Stimulated activated CD4-positive, alpha-beta T cell treated with anti-CD3 and anti-CD28 coated beads, TNF-alpha, amount 100 ng/mL, for 4 hours (primary cell): ENCODE results near the gene FHAD1.

ENCODE experiments used
- DNase-seq, 3 experiments: peaks; one replicate each; pipeline ENCODE4 v3.0.0-alpha.2; 2020; ENCODE audit warnings: low read depth in 3 of 3

Gene FHAD1

DNA sequence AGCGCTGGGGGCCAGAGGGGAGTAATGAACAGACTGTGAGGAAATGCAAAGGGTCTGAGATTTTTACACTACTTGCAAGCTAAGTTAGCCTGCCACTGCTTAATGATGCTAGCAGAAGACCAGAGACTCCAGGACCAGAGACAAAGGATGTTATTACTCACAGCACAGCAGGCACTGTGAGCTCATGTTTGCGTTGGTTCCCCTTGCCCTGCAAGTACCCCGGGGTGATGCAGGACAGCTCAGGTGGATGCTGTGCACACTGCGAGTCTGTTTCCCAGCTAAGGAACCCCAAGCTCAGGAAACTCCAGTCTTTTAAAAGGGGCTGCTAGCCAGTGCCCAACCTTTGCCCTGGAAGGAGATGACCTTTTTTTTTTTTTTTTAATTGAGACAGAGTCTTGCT lies 1.2 kb downstream of the FHAD1 start:
- DNase-seq, result no peak

DNA sequence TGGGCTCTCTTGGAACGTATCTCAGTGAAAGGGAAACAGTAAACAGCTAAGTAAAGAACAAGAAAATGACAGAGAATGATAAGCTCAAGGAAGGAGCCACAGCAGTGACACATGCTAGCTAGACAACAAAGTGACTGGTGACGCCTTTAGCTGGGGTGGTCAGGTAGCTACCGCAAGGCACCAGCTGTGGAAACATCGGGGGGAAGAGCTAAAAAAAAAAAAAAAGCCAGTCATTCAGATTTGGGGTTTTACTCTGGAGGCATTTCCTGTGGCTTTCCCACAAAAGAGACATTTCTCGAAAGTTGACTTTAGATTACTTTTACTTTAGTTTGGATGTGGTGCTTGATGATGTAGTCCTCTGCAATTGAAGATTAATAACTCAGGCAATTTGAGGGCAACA lies 2.1 kb downstream of the FHAD1 start:
- peak in 2 of 3 experiments; percentile 15 to 25 for DNase-seq

DNA sequence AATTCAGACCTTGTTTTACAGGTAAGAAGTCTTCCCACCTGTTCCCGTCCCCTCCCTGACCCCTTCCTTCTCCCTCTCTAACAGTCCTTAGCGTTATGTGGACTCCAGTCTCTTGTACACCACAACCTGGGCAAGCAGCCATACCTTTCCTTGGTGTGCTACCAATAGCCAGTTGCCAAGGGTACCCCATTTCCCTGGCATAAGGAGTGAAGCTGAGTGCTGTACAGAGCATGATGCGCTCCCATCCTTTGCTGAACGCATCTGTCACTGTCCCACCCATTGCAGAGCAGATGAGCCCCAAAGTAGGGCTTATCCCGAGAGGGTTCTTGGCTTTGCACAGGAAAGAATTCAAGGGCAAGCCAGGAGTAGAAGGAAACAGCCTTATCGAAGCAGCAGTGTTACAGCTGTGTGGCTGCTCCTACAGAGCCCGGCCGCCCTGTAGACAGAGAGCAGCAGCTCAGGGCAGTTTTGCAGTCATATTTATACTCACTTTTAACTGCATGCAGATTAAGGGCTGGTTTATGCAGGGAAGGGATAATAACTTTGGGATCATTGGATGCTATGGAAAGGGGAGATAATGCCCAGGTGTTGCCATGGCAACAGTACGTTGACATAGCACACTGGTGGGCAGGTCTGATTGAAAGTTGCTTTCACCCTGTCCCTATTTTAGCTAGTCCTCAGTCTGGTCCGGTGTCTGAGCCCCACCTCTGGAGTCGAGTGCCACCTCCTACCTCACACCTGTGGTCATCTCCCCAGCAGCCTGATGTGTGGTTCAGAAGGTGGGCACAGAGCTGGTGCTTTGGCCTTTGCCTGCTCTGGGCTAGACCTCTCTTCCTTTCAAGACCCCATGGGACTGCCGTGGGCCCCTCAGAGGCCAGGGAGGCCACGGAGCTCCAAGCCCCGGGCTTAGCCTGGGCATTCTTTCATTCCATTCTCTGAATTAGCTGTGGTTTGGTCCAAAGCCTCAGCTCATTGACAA lies 5.1 kb downstream of the FHAD1 start:
- no peak for DNase-seq

DNA sequence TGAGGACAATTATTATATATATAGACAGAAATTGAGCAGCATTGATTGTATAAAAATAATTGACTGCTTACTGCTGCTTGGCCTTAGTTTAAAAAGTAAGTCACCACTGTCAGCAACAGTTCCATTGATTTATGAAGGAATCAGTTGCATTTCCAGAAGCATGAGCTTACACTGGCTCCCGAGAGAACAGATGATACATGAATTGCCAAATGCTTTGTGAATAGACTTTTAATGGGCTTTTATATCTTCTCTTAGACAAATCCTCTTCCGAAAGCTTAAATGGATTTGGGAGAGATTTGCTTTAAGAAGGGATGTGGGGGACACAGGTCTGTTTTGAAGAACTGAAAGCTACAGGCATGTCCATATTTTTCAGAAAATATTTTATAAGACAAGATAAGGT lies 7.5 kb downstream of the FHAD1 start:
- no peak for DNase-seq

DNA sequence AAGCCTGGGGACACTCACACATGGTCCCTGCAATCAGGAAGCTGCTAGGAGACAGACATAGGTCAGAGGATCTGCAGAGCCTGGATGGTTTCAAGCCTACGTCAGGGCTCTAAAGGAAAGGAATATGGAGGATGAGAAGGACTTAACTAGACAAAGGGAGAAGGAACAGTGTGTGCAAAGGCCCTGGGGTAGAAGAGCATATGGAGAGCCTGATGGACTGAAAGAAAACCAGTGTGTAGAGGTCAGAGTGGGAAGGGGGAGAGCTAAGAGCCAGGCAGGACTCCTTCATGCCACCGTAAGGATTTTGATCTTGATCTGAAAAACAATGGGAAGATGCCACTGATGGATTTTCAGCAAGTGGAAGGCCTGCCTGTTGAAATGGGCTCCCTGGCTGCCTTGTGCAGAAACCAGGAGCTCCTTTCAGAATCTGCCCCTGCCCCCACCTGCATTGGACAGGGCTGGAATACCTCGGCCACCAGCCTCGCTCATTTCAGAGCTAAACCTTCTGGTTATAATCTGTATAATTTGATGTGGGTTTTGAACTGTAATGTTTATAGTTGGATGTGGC lies 8.6 kb downstream of the FHAD1 start:
- no peak for DNase-seq

DNA sequence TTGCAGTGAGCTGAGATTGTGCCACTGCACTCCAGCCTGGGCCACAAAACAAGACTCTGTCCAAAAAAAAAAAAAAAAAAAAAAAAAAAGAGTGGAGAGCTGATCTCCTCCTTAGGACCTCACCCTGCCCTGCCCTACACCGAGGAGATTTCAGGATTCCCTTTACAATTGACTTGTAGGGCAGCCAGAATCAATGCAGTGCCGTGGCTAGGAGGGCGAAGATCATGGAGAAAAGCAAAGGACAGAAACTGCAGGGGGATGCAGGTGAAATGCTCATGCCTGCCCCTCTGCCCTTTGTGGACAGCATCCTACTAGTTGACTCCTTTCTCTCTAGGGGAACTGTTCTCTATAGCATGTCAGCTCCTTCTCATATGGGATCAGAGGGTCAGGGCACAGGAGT lies 9.6 kb downstream of the FHAD1 start:
- no peak for DNase-seq

DNA sequence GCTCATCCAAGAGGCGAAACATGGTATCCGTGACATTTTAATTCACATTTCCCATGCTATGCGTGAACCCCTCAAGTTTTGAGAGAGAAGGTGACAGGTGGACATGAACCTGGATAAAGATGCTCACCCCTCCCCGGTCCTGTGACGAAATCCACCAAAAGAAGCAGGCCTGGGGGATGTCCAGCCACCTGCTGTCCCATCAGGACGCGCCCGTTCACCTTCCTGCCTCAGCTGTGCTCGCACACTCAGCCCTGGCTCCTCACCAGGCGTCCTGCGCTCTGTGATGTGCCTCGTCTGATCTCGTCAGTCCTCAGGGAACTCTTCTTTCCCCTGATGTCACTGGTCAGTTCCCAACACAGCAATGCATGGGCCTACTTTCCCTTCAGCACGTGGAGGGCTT lies 10.3 kb downstream of the FHAD1 start:
- no peak for DNase-seq

DNA sequence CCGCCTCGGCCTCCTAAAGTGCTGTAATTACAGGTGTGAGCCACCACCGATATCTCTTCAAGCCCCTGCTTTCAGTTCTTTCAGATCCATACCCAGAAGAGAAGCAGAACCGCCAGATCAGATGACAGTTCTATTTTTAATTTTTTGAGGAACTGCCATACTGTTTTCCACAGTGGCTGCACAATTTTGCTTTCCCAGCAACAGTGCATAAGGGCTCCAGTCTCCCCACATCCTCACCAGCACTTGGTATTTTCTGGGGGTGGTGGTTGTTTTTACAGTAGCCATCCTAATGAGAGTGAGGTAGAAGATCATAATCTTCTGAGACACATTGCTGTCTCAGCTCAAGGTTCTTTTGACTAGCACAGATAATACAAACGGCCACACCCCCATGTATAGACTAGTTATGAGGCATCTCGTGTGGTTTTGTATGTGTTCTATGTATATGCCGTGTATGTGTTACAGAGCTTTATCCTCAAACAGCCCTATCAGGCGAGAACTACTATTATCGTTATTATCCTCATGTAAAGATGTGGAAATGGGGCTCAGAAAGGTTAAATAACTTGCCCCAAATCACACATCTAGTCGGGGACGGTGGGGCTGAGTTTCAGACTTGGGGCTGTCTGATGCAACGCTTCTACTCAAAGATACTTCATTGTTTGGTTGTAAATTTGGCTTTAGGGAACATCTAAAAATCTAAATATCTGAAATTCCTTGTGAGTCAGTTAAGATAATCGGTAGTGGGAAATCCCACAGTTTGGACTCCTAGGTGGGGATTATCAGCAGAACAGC lies 12.0 kb downstream of the FHAD1 start:
- DNase-seq, result no peak

DNA sequence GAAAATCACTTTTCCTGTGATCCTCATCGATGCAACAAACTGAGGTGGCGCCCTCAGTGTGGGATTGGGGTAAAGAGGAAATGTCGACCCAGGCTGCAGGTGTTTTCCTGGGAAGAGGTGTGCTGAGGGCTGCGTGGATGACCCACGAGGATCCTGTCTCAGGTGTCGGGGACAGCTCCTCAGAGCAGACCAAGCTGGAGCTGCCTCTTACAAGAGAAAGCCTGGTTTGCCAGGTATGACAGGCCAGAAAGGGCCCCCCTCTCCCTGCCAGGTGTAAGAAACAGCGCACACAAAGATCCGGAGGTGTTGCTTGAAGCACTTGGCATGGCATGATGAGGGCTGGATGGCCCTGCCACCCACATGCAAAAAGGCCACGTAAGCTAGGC lies 12.6 kb downstream of the FHAD1 start:
- no peak for DNase-seq

DNA sequence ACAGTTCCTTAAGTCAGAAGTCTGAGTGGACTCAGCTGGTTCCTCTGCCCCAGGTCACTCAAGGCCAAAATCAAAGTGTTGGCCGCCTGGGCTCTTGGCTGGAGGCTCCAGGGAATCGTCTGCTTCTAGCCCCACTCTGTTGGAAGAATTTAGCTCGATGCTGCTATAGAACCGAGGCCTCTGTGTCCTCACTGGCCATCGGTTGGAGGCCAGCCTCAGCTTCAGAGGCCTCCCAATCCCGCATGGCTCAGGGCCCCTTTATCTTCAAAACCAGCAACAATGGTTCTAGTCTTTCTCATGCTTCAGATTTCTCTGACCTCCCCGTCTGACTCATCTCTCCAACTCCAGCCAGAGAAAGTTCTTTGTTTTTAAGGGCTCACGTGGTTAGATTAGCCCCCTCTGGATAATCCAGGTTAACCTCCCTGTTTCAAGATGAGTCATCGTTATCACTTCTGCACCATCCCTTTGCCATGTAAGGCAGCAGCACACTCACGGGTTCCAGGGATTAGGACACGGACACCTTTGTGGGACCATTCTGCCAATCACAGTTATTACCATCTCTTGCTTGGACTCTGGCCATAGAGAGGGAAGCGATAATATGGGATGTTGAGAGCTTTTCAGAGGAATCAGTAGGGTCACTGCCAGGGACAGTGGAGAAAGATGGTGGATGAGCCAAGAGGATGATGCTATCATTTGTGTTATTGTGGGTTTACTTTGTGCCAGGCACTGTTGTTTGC lies 13.6 kb downstream of the FHAD1 start:
- DNase-seq, result no peak

DNA sequence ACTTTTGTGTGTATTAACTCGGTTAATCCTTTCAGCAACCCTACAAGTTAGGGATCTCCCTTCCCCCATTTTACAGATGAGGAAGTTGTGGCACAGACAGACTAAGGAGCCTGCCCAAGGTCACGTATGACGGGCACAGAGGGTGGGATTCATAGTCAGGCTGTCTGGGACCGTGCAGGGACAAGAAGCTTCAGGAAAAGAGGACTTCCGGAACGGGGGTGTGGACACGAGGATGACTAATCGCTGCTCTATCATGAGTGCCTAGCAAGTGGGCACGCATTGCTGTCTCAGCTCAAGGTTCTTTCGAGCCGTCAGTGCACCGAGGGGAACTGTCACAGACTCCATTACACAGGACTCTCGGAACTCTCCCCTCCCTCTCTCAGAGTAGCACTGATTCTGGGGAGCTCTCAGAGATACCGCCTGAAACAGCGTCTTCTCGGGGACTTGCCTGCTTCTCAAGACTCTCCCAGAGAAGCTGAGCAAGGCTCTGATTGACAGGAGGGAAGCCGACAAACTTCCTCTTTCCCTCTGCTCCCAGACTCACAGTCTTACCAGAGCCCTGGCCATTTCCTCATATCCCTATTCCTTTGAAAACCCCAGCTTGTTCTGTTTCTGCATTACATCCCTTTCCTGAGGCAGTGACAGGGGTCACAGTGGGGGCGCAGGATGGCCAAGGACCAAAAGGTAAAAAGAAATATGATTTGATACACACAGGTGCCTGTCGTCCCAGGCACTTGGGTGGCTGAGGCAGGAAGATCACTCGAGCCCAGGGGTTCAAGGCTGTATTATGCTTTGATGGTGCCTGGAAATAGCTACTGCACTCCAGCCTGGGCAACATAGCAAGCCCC lies 14.4 kb downstream of the FHAD1 start:
- DNase-seq, result no peak

DNA sequence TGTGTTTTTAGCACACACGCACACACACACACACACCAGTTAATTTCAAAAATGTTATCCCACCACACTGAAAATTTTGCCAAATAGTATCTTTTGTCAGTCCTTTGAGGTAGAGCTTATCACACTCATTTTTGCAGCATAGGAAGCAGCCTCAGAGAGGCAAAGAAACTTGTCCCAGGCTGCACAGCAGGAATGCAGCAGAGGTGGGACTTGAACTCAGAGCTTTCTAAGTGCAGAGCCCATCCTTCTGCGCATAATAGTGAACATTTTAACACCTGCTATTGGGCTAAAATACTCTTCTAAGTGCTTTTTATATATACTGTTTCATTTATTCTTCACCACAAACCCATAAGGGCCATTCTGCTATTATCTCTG lies 15.0 kb downstream of the FHAD1 start:
- DNase-seq, result no peak

DNA sequence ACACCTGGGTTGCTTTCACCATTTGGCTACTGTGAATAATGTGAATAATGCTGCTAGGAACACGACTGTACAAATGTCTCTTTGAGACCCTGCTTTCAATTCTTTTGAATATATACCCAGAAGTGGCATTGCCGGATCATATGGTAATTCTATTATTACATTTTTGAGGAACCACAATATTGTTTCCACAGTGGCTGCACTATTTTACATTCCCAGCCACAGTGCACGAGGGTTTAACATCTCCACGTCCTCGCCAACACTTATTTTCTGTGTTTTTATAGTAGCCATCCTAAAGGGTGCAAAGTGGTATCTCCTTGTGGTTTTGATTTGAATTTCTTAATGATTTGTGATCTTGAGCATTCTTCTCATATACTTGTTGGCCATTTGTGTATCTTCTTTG lies 15.7 kb downstream of the FHAD1 start:
- no peak for DNase-seq

DNA sequence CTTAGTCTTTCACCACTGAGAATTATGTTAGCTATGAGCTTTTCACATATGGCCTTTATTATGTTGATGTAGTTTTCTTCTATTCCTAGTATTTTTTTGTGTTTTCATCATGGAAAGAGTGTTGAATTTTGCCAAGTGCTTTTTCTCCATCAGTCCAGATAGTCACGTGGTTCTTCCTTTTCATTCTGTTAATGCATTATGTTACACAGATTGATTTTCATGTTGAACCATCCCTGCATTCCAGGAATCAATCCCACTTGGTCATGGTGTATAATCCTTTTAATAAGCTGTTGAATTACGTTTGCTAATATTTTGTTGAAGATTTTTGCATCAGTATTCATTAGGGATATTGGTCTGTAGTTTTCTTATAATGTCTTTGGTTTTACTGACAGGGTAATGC lies 17.7 kb downstream of the FHAD1 start:
- no peak for DNase-seq

DNA sequence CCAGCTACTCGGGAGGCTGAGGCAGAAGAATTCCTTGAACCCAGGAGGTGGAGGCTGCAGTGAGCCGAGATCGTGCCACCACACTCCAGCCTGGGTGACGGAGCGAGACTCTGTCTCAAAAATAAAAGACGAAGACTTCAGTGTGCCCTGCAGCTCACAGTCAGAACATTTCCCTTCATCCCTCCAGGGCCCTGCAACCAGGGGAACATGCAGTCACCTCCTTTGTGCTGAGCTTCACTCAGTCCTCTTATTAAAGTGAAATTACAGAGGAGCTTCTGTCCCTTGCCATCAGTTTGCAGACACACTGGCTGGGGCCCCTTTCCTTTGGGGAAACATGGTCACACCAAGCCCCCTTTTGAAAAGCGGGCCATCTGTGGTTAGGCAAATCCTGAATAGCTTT lies 24.2 kb downstream of the FHAD1 start:
- no peak for DNase-seq

DNA sequence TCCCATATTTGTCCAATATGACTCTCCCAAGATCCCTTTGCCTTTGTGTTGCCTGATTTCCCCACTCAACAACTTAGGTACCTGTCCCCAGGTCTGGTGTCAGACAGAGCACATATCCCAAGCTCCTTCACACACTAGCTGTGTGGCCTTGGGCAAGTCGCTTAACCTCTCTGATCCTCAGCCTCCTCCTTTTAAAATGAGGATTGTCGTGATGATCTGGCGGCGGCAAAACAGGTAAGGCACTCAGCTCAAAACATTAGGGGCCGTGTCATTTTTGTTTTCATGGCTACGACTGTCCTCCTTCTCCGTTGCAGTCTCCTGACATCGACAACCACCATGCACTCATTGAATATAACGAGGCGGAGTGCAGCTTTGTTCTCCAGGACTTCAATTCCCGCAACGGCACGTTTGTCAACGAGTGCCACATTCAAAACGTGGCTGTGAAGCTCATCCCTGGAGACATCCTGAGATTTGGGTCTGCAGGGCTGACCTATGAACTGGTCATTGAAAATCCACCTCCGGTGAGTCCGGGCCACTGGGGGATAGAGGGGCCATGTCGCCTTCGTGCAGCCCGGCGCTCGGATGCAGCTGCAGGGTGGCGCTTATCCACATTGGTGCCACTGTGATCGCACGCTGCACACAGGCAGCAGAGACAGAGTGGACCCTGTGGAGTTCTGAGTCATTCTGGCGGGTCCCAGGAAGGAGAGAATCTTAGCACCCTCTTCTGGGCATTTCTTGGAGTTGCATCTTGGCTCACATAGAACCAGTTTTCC lies 25.2 kb downstream of the FHAD1 start:
- no peak for DNase-seq

DNA sequence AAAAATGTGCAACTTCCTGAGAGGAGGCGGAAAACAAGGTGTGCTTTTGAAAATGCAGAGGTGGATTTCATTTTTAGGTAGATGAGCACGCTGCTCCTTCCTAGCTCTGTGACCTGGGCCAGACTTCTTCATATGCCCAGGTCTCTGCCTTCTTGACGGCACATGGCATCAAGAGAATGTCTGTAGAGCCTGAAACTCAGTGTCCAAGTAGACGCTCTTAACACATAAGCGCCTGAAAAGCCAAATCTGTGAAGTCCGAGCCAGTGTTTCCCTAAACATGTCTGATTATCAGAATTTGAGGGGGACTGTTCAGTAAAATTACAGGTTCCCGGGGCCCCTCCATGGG lies 25.7 kb downstream of the FHAD1 start:
- no peak for DNase-seq

DNA sequence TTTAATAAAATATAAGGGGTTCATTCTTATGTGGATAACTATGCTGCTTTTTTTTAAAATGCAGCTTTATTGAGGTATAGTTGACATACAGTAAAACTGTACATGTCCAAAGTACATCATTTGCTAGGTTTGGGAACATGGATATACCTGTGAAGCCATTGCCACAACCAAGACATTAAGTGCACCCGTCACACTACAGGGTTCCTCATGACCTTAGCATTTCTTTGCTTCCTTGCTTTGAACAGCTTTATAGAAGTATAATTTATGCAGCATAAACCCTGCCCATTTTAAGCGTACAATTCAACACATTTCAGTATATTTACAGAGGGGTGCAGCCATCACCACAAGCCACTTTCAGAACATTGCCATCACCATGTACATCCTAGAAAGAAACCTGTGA lies 26.3 kb downstream of the FHAD1 start:
- no peak for DNase-seq

DNA sequence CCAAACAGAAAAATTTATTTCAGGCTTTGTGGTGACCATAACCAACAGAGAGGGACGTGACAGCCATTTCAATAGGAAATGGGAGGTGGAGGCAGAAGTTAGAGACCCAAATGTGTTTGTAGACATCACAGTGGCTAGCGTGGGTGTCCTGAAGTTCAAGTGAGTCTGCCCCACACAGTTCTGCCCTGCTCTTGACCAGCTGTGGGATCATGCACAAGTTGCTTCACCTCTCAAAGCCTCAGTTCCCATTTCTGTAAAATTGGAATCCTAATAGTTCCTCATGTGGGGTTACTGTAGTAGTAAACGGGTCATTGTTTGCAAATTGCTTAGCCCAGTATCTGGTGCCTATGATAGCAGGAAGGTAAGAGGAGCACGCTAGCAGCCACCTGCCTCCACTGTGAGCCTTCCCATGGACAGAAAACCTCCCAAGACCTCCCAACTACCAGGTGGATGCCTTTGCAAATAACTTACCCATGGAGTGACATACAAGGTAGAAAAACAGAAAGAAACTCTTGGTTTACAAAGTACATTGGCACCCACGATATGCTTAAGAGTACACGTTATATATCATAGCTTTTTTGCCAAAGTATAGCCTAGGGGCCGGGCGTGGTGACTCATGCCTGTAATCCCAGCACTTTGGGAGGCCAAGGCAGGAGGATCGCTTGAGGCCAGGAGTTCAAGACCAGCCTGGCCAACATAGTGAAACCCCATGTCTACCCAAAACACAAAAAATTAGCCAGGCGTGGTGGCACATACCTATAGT lies 29.1 kb downstream of the FHAD1 start:
- DNase-seq, result no peak
